Measurements from ENCODE around the gene SLC9A6. TPM values are rescaled to one million over a fixed set of nuclear protein-coding genes. Genes with fewer than 3 reads are reported as not detected.

Gene SLC9A6
- total and polyA plus RNA-seq, 5 experiments from 2014 or later: 14.4 to 18.6 (median 17.1) TPM

- no peak for DNase-seq
- POLR2A ChIA-PET: interaction anchor here (0.6 to 3.8 kb wide), 3 partner anchors 10 to 20 kb away, joined by 3 to 32 read pairs (median 3); partner anchors contain the start of gene MMGT1
- no peak for ATAC-seq
- no peaks in the 10 kb centered on the region for H3K36me3 Mint-ChIP-seq
- H3K4me1 Mint-ChIP-seq: peaks cover 37 to 67% (median 57%) of the 10 kb centered on the region in 4 donors
- H3K4me3 Mint-ChIP-seq: peak overlapping the region; percentile 81 to 94 (median 90)
- H3K27ac Mint-ChIP-seq: peak overlapping the region; percentile 72 to 96 (median 90)
- no peaks in the 10 kb centered on the region for H3K27me3 Mint-ChIP-seq
- no peaks in the 10 kb centered on the region for H3K9me3 Mint-ChIP-seq
Measured at GRCh38 chrX:135984256-135984655, 979 bp upstream of the SLC9A6 start.

GRCh38 chrX:135984791-135985156, 461 bp upstream of the SLC9A6 start:
- POLR2A ChIA-PET: interaction anchor here (0.9 to 3.8 kb wide), 3 partner anchors 10 to 512 kb away, joined by 3 to 32 read pairs (median 3); partner anchors contain the start of genes HTATSF1 and MMGT1
- H3K4me3 Mint-ChIP-seq: peak overlapping the region; percentile 81 to 94 (median 90)
- H3K27me3 Mint-ChIP-seq: no peaks in the 10 kb centered on the region
- H3K27ac Mint-ChIP-seq: peak overlapping the region; percentile 72 to 96 (median 90)
- peak; percentile 4 for ATAC-seq
- peaks cover 37 to 72% (median 62%) of the 10 kb centered on the region in 4 donors for H3K4me1 Mint-ChIP-seq
- no peaks in the 10 kb centered on the region for H3K9me3 Mint-ChIP-seq
- DNase-seq: no peak
- peaks cover 0 to 3% (median 2%) of the 10 kb centered on the region in 3 donors for H3K36me3 Mint-ChIP-seq

GRCh38 chrX:135985973-135986310, 707 bp downstream of the SLC9A6 start:
- peak overlapping the region; percentile 86 to 96 (median 93) for H3K27ac Mint-ChIP-seq
- H3K9me3 Mint-ChIP-seq: no peaks in the 10 kb centered on the region
- H3K36me3 Mint-ChIP-seq: peaks cover 0 to 4% (median 2%) of the 10 kb centered on the region in 3 donors
- H3K4me1 Mint-ChIP-seq: peaks cover 36 to 69% (median 60%) of the 10 kb centered on the region in 4 donors
- peak in 1 of 10 donors; percentile 5 for DNase-seq
- peak overlapping the region; percentile 85 to 95 (median 90) for H3K4me3 Mint-ChIP-seq
- no peaks in the 10 kb centered on the region for H3K27me3 Mint-ChIP-seq
- POLR2A ChIA-PET: interaction anchor here (0.9 to 3.8 kb wide), 2 partner anchors 12 to 511 kb away, joined by 3 to 32 read pairs; partner anchors contain the start of genes HTATSF1 and MMGT1
- peak; percentile 4 to 14 for ATAC-seq

GRCh38 chrX:135988245-135988644, 3.0 kb downstream of the SLC9A6 start:
- no peak for ATAC-seq
- H3K36me3 Mint-ChIP-seq: peaks cover 0 to 16% (median 2%) of the 10 kb centered on the region in 3 donors
- POLR2A ChIA-PET: interaction anchor here (0.6 to 1.2 kb wide), 2 partner anchors 13 to 65 kb away, joined by 3 read pairs; no protein-coding TSS in a partner anchor
- H3K4me1 Mint-ChIP-seq: peaks cover 38 to 57% (median 53%) of the 10 kb centered on the region in 4 donors
- H3K4me3 Mint-ChIP-seq: peak overlapping the region in 1 of 10 donors; percentile 11
- no peaks in the 10 kb centered on the region for H3K9me3 Mint-ChIP-seq
- peak overlapping the region in 3 of 10 donors; percentile 18 to 49 (median 45) for H3K27ac Mint-ChIP-seq
- no peaks in the 10 kb centered on the region for H3K27me3 Mint-ChIP-seq
- no peak for DNase-seq

- Mint-ChIP-seq H3K27ac (no peak overlapping the region), H3K4me3 (no peak overlapping the region), H3K27me3 (no peaks in the 10 kb centered on the region), H3K36me3 (peaks cover 0 to 65% (median 8%) of the 10 kb centered on the region in 3 donors), H3K9me3 (no peaks in the 10 kb centered on the region), H3K4me1 (peaks cover 0 to 4% (median 0%) of the 10 kb centered on the region in 4 donors)
- ATAC-seq (no peak), DNase-seq (no peak)
- POLR2A ChIA-PET: no interaction called here
Measured at GRCh38 chrX:136015016-136015415, 29.8 kb downstream of the SLC9A6 start.

- Mint-ChIP-seq H3K27ac (peak overlapping the region in 1 of 10 donors; percentile 67), H3K36me3 (peaks cover 0 to 66% (median 9%) of the 10 kb centered on the region in 3 donors), H3K27me3 (no peaks in the 10 kb centered on the region), H3K9me3 (no peaks in the 10 kb centered on the region), H3K4me3 (no peak overlapping the region), H3K4me1 (peaks cover 0 to 4% (median 0%) of the 10 kb centered on the region in 4 donors)
- no peak for ATAC-seq
- no peak for DNase-seq
- POLR2A ChIA-PET: no interaction called here
Measured at GRCh38 chrX:136016881-136017280, 31.6 kb downstream of the SLC9A6 start.

- no peak overlapping the region for H3K27ac Mint-ChIP-seq
- no peak for ATAC-seq
Measured at GRCh38 chrX:136019226-136019625, 34.0 kb downstream of the SLC9A6 start.

GRCh38 chrX:136021160-136021559, 35.9 kb downstream of the SLC9A6 start:
- DNase-seq: no peak
- peaks cover 0 to 54% (median 5%) of the 10 kb centered on the region in 3 donors for H3K36me3 Mint-ChIP-seq
- H3K9me3 Mint-ChIP-seq: no peaks in the 10 kb centered on the region
- ATAC-seq: no peak
- H3K4me3 Mint-ChIP-seq: no peak overlapping the region
- H3K27ac Mint-ChIP-seq: no peak overlapping the region
- H3K27me3 Mint-ChIP-seq: no peaks in the 10 kb centered on the region
- peaks cover 0 to 4% (median 0%) of the 10 kb centered on the region in 4 donors for H3K4me1 Mint-ChIP-seq
- POLR2A ChIA-PET: no interaction called here

More at GRCh38 chrX:136019226-136019625, 34.0 kb downstream of the SLC9A6 start:
- Mint-ChIP-seq H3K9me3 (no peaks in the 10 kb centered on the region), H3K4me1 (peaks cover 0 to 4% (median 0%) of the 10 kb centered on the region in 4 donors), H3K27me3 (no peaks in the 10 kb centered on the region), H3K4me3 (no peak overlapping the region), H3K36me3 (peaks cover 0 to 56% (median 5%) of the 10 kb centered on the region in 3 donors)
- POLR2A ChIA-PET: no interaction called here
- no peak for DNase-seq

GRCh38 chrX:136021903-136022302, 36.7 kb downstream of the SLC9A6 start:
- H3K4me3 Mint-ChIP-seq: no peak overlapping the region
- ATAC-seq (no peak), DNase-seq (no peak)

GRCh38 chrX:136025091-136025490, 39.9 kb downstream of the SLC9A6 start:
- peaks cover 0 to 1% (median 0%) of the 10 kb centered on the region in 4 donors for H3K4me1 Mint-ChIP-seq
- no peak for DNase-seq
- peaks cover 0 to 34% (median 2%) of the 10 kb centered on the region in 3 donors for H3K36me3 Mint-ChIP-seq
- no peak overlapping the region for H3K27ac Mint-ChIP-seq
- ATAC-seq: no peak
- POLR2A ChIA-PET: no interaction called here
- H3K4me3 Mint-ChIP-seq: no peak overlapping the region
- no peaks in the 10 kb centered on the region for H3K27me3 Mint-ChIP-seq
- no peaks in the 10 kb centered on the region for H3K9me3 Mint-ChIP-seq

More at GRCh38 chrX:136021903-136022302, 36.7 kb downstream of the SLC9A6 start:
- Mint-ChIP-seq H3K4me1 (peaks cover 0 to 4% (median 0%) of the 10 kb centered on the region in 4 donors), H3K36me3 (peaks cover 0 to 52% (median 5%) of the 10 kb centered on the region in 3 donors), H3K27ac (no peak overlapping the region), H3K9me3 (no peaks in the 10 kb centered on the region), H3K27me3 (no peaks in the 10 kb centered on the region)
- POLR2A ChIA-PET: no interaction called here

- peaks cover 0 to 44% (median 3%) of the 10 kb centered on the region in 3 donors for H3K36me3 Mint-ChIP-seq
- peaks cover 0 to 1% (median 0%) of the 10 kb centered on the region in 4 donors for H3K4me1 Mint-ChIP-seq
- no peaks in the 10 kb centered on the region for H3K27me3 Mint-ChIP-seq
- DNase-seq (peak in 4 of 10 donors; percentile 21 to 49 (median 34)), ATAC-seq (peak in 1 of 2 donors; percentile 45)
- no peak overlapping the region for H3K4me3 Mint-ChIP-seq
- H3K9me3 Mint-ChIP-seq: no peaks in the 10 kb centered on the region
- POLR2A ChIA-PET: interaction anchor here (0.5 kb wide), 1 partner anchor 131 kb away, joined by 4 read pairs; no protein-coding TSS in a partner anchor
- H3K27ac Mint-ChIP-seq: no peak overlapping the region
Measured at GRCh38 chrX:136028383-136028984, 43.2 kb downstream of the SLC9A6 start.

GRCh38 chrX:136029766-136030165, 44.5 kb downstream of the SLC9A6 start:
- Mint-ChIP-seq H3K36me3 (peaks cover 0 to 44% (median 2%) of the 10 kb centered on the region in 3 donors), H3K4me3 (no peak overlapping the region), H3K27ac (no peak overlapping the region), H3K9me3 (no peaks in the 10 kb centered on the region), H3K4me1 (peaks cover 0 to 1% (median 0%) of the 10 kb centered on the region in 4 donors), H3K27me3 (no peaks in the 10 kb centered on the region)
- DNase-seq: no peak
- POLR2A ChIA-PET: no interaction called here
- no peak for ATAC-seq
